Measurements from ENCODE around the gene SLC39A11.

DNA sequence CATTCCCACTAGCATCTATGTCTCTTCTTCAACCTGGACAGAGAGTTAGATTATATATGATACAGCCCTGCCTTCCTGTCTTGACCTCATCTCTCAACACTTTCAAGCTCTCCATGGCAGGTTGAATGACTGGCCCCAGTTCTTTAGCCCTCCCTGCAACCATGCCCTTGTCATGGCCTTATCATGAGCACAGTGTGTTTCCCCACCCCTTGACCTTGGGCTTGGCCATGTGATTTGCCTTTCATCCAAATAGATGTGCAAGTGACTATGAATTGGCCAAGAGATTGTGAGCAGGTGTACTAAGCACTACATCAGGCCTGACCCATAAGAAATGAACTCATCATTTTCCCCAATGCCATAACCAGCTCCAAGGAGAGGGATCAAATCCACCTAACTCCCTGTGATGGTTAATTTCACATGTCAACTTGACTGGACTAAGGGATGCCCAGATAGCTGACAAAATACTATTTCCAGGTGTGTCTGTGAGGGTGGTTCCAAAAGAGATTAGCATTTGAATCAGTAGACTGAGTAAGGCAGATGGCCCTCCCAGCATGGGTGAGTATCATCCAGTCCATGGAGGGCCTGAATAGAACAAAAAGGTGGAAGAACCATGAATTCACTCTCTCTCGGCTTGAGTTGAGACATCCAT is 97.4 kb downstream of the SLC39A11 start:
- TF ChIP-seq MXI1 (IDR thresholded peaks at IDR 0.05; ENCODE audit: low read depth, low read length) (no peak), CTCF (IDR thresholded peaks at IDR 0.05) (no peak), POLR2AphosphoS5 (IDR thresholded peaks at IDR 0.05; ENCODE audit: low read depth, low read length) (no peak)
